RWPE2 (cell line): ENCODE measurements around the gene KDM4C.

ENCODE experiments used
- ATAC-seq: fragments of 200-7000 bp; cut with Tn5 transposase; 3 replicates; pipeline ENCODE4 v1.9.1; 2021; ENCODE audit warnings: low read depth
- DNase-seq: peaks from one replicate; pipeline ENCODE4 v3.0.0-alpha.2; 2020; ENCODE audit warnings: low spot score
- H3K27ac ChIP-seq: fragments of 450-650 bp; 2 replicates; pipeline ENCODE4 v1.5.1; 2017; ENCODE audit warnings: mild to moderate bottlenecking; ENCODE audit not compliant: poor library complexity, severe bottlenecking
- H3K27me3 ChIP-seq: fragments of 250-450 bp; sonication (Bioruptor Pico); 2 replicates; pipeline ENCODE4 v1.5.1; 2021; ENCODE audit warnings: mild to moderate bottlenecking, moderate library complexity; ENCODE audit not compliant: insufficient read depth, poor library complexity, severe bottlenecking
- H3K36me3 ChIP-seq: fragments of 250-450 bp; sonication (Bioruptor Pico); 2 replicates; pipeline ENCODE4 v1.5.1; 2020; ENCODE audit warnings: low read depth, mild to moderate bottlenecking, moderate library complexity
- H3K4me1 ChIP-seq: fragments of 250-450 bp; sonication (Bioruptor Pico); 2 replicates; pipeline ENCODE4 v1.5.1; 2021; ENCODE audit warnings: mild to moderate bottlenecking, moderate library complexity; ENCODE audit not compliant: insufficient read depth, poor library complexity, severe bottlenecking
- H3K4me3 ChIP-seq: fragments of 250-450 bp; sonication (Bioruptor Pico); 2 replicates; pipeline ENCODE4 v1.5.1; 2021; ENCODE audit warnings: mild to moderate bottlenecking, moderate library complexity; ENCODE audit not compliant: severe bottlenecking
- H3K9me3 ChIP-seq: fragments of 250-450 bp; sonication (Bioruptor Pico); 2 replicates; pipeline ENCODE4 v1.5.1; 2021; ENCODE audit warnings: mild to moderate bottlenecking, moderate library complexity; ENCODE audit not compliant: severe bottlenecking
- CTCF ChIP-seq: fragments of 450-650 bp; IDR thresholded peaks from one replicate; pipeline ENCODE4 v1.5.1; 2017; ENCODE audit warnings: mild to moderate bottlenecking, moderate library complexity; ENCODE audit not compliant: poor library complexity, severe bottlenecking

KDM4C gene

GRCh38 chr9:7003861-7004260 is 246.1 kb downstream of the KDM4C start:
- DNase-seq (no peak), ATAC-seq (no peak)
- H3K9me3 ChIP-seq = no peaks in the 10 kb centered on the region
- no peak for TF ChIP-seq CTCF
- no peaks in the 10 kb centered on the region for H3K4me1 ChIP-seq
- peaks cover 6% of the 10 kb centered on the region for H3K36me3 ChIP-seq
- no peak overlapping the region for H3K27ac ChIP-seq
- no peaks in the 10 kb centered on the region for H3K27me3 ChIP-seq
- no peak overlapping the region for H3K4me3 ChIP-seq

DNA sequence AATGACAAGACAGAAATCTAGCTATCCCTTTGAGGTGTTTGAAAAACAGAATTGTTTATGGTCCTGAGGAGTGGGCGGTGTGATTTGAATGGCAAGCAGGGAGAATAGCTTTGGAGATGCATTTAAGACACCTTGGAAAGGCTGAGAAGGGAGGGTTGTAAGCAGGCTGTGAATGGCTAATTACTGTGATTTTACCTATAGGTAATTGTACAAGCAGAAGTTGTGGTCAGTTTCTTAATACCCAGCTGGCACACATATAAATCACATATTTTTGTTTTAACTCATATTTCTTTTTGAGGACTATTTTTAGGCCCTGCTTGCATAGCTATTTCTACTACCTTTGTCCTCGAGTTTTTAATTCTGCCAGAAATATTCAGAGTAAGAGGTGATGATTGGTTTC is 248.6 kb downstream of the KDM4C start:
- Histone ChIP-seq H3K36me3 (peaks cover 7% of the 10 kb centered on the region), H3K4me3 (no peak overlapping the region), H3K27me3 (no peaks in the 10 kb centered on the region), H3K4me1 (no peaks in the 10 kb centered on the region), H3K9me3 (no peaks in the 10 kb centered on the region), H3K27ac (no peak overlapping the region)
- ATAC-seq = no peak
- TF ChIP-seq CTCF = no peak
- DNase-seq = no peak

- TF ChIP-seq CTCF = no peak
- Histone ChIP-seq H3K4me1 (no peaks in the 10 kb centered on the region), H3K27me3 (no peaks in the 10 kb centered on the region), H3K36me3 (peaks cover 7% of the 10 kb centered on the region), H3K4me3 (no peak overlapping the region), H3K27ac (no peak overlapping the region), H3K9me3 (no peaks in the 10 kb centered on the region)
- ATAC-seq = no peak
- no peak for DNase-seq
These were observed 250.6 kb downstream of the KDM4C start for GRCh38 chr9:7008411-7008810.

DNA sequence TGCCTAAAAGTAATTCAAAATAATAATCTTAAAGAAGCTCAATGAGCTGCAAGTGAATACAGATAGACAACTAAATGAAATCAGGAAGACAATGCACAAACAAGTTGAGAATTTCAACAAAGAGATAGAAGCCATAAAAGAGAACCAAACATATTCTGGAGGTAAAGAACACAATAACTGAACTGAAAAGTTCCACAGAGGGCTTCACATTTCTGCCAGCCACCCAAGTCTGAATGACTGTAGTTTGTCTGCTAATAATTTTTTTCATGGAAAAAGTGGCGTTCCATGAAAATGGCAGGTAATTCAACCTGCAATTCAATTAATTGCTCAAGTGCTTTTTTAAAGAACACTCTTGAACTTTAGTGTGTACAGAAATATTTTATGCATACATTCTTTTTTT is 251.3 kb downstream of the KDM4C start:
- ATAC-seq (no peak), DNase-seq (no peak)
- no peaks in the 10 kb centered on the region for H3K4me1 ChIP-seq
- H3K27me3 ChIP-seq = no peaks in the 10 kb centered on the region
- H3K36me3 ChIP-seq = peaks cover 7% of the 10 kb centered on the region
- no peak for TF ChIP-seq CTCF
- no peak overlapping the region for H3K27ac ChIP-seq
- no peaks in the 10 kb centered on the region for H3K9me3 ChIP-seq
- H3K4me3 ChIP-seq = no peak overlapping the region

- Histone ChIP-seq H3K4me3 (no peak overlapping the region), H3K4me1 (no peaks in the 10 kb centered on the region), H3K36me3 (peaks cover 14% of the 10 kb centered on the region), H3K9me3 (no peaks in the 10 kb centered on the region), H3K27ac (no peak overlapping the region), H3K27me3 (no peaks in the 10 kb centered on the region)
- DNase-seq = no peak
- no peak for ATAC-seq
- TF ChIP-seq CTCF = no peak
These were observed 253.8 kb downstream of the KDM4C start for GRCh38 chr9:7011395-7012067.
